Activated CD8-positive, alpha-beta T cell treated with anti-CD3 and anti-CD28 coated beads for 36 hours (primary cell): ENCODE measurements around the gene CD163L1. TPM values are rescaled to one million over a fixed set of nuclear protein-coding genes. Genes with fewer than 3 reads are reported as not detected.

Experiments
- ATAC-seq: fragments of 200-7000 bp; cut with Tn5 transposase; one replicate; pipeline ENCODE4 v1.10.0; 2021; ENCODE audit warnings: mild to moderate bottlenecking, moderate library complexity
- CTCF ChIA-PET: fragments of 350-600 bp; sonication (Branson Sonifier 250); formaldehyde crosslinking; loops from one replicate; lab custom pipeline; 2021; ENCODE audit warnings: antibody characterized with exemption; lab: Charles Lee
- POLR2A ChIA-PET: fragments of 350-600 bp; sonication (Branson Sonifier 250); formaldehyde crosslinking; loops from one replicate; lab custom pipeline; 2021; ENCODE audit warnings: antibody characterized with exemption; lab: Charles Lee
- DNase-seq: peaks from one replicate; pipeline ENCODE4 v3.0.0-alpha.2; 2020
- H3K27ac Mint-ChIP-seq: one replicate; pipeline ENCODE4 v1.8.0; 2021; ENCODE audit warnings: mild to moderate bottlenecking, mixed read lengths
- H3K27me3 Mint-ChIP-seq: one replicate; pipeline ENCODE4 v1.8.0; 2021; ENCODE audit warnings: mixed read lengths
- H3K36me3 Mint-ChIP-seq: one replicate; pipeline ENCODE4 v1.8.0; 2021; ENCODE audit warnings: low read depth, mixed read lengths
- H3K4me1 Mint-ChIP-seq: one replicate; pipeline ENCODE4 v1.8.0; 2021; ENCODE audit warnings: low read depth, mixed read lengths
- H3K4me3 Mint-ChIP-seq: one replicate; pipeline ENCODE4 v1.8.0; 2021; ENCODE audit warnings: mild to moderate bottlenecking, moderate library complexity, mixed read lengths
- H3K9me3 Mint-ChIP-seq: one replicate; pipeline ENCODE4 v1.8.0; 2021; ENCODE audit warnings: mixed read lengths
- CTCF ChIP-seq: fragments of 200-600 bp; IDR thresholded peaks from one replicate; pipeline ENCODE4 v1.8.0; 2022; ENCODE audit warnings: antibody characterized with exemption, mild to moderate bottlenecking
- intact Hi-C: fragments of 100-400 bp; cut with micrococcal nuclease; formaldehyde crosslinking; loops from one replicate; pipeline ENCODE4 v1.10.0; 2022
- total RNA-seq, 2 experiments: library from RNA; stranded (reverse); gene quantifications; one replicate each; pipeline ENCODE4 v1.2.3, GENCODE V29; 2021

Gene CD163L1
- total RNA-seq, 2 experiments from 2014 or later = not detected

DNA sequence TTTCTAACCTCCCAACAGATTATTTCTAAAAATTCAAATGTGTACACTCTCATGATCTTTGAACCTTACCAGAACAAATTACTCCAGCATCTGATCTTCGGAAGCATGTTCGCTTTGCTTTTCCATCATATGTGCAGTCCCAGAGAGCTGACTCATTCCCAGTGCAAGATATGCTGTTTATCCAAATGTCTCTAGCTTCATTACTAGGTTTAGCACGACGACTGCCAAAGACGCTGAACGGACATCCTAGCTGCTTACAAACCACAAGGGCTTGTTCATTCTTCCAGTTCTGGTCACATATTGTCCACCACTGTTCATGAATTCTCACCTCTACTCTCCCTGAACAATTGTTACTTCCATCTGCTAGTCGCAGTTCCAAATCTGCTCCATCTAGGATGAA, 40.5 kb downstream of the CD163L1 start:
- Mint-ChIP-seq H3K9me3 (no peaks in the 10 kb centered on the region), H3K36me3 (no peaks in the 10 kb centered on the region), H3K27me3 (peaks cover 6% of the 10 kb centered on the region), H3K4me3 (no peak overlapping the region), H3K4me1 (no peaks in the 10 kb centered on the region), H3K27ac (no peak overlapping the region)
- TF ChIP-seq CTCF = no peak
- intact Hi-C loops = no loop called here
- POLR2A ChIA-PET = no interaction called here
- CTCF ChIA-PET = no interaction called here
- ATAC-seq (no peak), DNase-seq (no peak)

GRCh38 chr12:7399089-7399488, 44.9 kb downstream of the CD163L1 start:
- ChIA-PET POLR2A (no interaction called here), CTCF (no interaction called here)
- H3K27me3 Mint-ChIP-seq = peaks cover 8% of the 10 kb centered on the region
- H3K4me3 Mint-ChIP-seq = no peak overlapping the region
- no peaks in the 10 kb centered on the region for H3K36me3 Mint-ChIP-seq
- peaks cover 4% of the 10 kb centered on the region for H3K4me1 Mint-ChIP-seq
- no peak for ATAC-seq
- no peak for DNase-seq
- peaks cover 3% of the 10 kb centered on the region for H3K9me3 Mint-ChIP-seq
- H3K27ac Mint-ChIP-seq = no peak overlapping the region
- TF ChIP-seq CTCF = peak; percentile 35
- intact Hi-C loops = no loop called here

GRCh38 chr12:7396418-7396817, 47.5 kb downstream of the CD163L1 start:
- intact Hi-C loops = no loop called here
- Mint-ChIP-seq H3K4me3 (no peak overlapping the region), H3K9me3 (peaks cover 9% of the 10 kb centered on the region), H3K4me1 (peaks cover 4% of the 10 kb centered on the region), H3K36me3 (no peaks in the 10 kb centered on the region), H3K27ac (no peak overlapping the region), H3K27me3 (peaks cover 7% of the 10 kb centered on the region)
- ATAC-seq (no peak), DNase-seq (no peak)
- POLR2A ChIA-PET = no interaction called here
- no peak for TF ChIP-seq CTCF
- CTCF ChIA-PET = no interaction called here

GRCh38 chr12:7395950-7396349, 48.0 kb downstream of the CD163L1 start:
- H3K9me3 Mint-ChIP-seq = peaks cover 9% of the 10 kb centered on the region
- ATAC-seq (peak; percentile 17), DNase-seq (no peak)
- peaks cover 4% of the 10 kb centered on the region for H3K4me1 Mint-ChIP-seq
- TF ChIP-seq CTCF = no peak
- ChIA-PET CTCF (no interaction called here), POLR2A (no interaction called here)
- no peak overlapping the region for H3K27ac Mint-ChIP-seq
- H3K4me3 Mint-ChIP-seq = no peak overlapping the region
- intact Hi-C loops = no loop called here
- H3K36me3 Mint-ChIP-seq = no peaks in the 10 kb centered on the region
- peaks cover 7% of the 10 kb centered on the region for H3K27me3 Mint-ChIP-seq

DNA sequence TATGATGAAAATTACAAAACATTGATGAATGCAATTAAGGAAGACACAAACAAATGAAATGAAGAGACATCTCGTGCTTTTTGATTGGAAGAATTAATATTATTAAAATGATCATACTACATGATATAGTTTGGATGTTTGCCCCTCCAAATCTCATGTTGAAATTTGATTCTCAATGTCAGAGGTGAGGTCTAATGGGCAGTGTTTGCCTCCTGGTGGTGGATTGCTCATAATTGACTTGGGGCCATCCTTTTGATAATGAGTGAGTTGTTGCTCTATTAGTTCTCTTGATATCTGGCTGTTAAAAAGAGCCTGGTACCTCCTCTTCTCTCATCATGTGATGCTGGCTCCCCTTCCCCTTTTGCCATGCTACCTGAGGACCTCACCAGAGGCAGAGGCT, 56.7 kb downstream of the CD163L1 start:
- intact Hi-C loops = no loop called here
- no peak overlapping the region for H3K4me3 Mint-ChIP-seq
- H3K27ac Mint-ChIP-seq = no peak overlapping the region

More for the DNA sequence above, 56.7 kb downstream of the CD163L1 start:
- no peaks in the 10 kb centered on the region for H3K36me3 Mint-ChIP-seq
- no peak for ATAC-seq
- no peaks in the 10 kb centered on the region for H3K4me1 Mint-ChIP-seq
- peaks cover 5% of the 10 kb centered on the region for H3K9me3 Mint-ChIP-seq
- no peak for DNase-seq
- CTCF ChIA-PET = no interaction called here
- H3K27me3 Mint-ChIP-seq = peaks cover 4% of the 10 kb centered on the region
- TF ChIP-seq CTCF = no peak
- POLR2A ChIA-PET = no interaction called here
